Measurements from ENCODE around the gene ACTN3.
A peak's percentile ranks its signal among the peaks of the same experiment; 100 is the strongest.
"Not testable (repeated sequence)": the region's sequence is repeated elsewhere in the genome, so short reads cannot be mapped to it uniquely, and the experiment has no call there.

The ACTN3 gene

GRCh38 chr11:66529069-66529468, 17.6 kb upstream of the ACTN3 start:
- no peak overlapping the region for H3K9ac ChIP-seq
- no peaks in the 10 kb centered on the region; the same call in 1 of the 2 replicates for H4K20me1 ChIP-seq
- H3K4me1 ChIP-seq, result no peaks in the 10 kb centered on the region
- H3K4me2 ChIP-seq, result no peak overlapping the region
- H3K9me3 ChIP-seq, result no peaks in the 10 kb centered on the region
- peaks cover 67% of the 10 kb centered on the region for H3K36me3 ChIP-seq
- H3K27me3 ChIP-seq, result no peaks in the 10 kb centered on the region
- TF ChIP-seq Cebpa-rat (IDR thresholded peaks at IDR 0.05), result no peak
- H3K27ac ChIP-seq, result no peak overlapping the region
- H3K4me3 ChIP-seq, result no peak overlapping the region

GRCh38 chr11:66529655-66530054, 17.0 kb upstream of the ACTN3 start:
- no peak for TF ChIP-seq Cebpa-rat (IDR thresholded peaks at IDR 0.05)
- H3K27me3 ChIP-seq, result no peaks in the 10 kb centered on the region
- no peak overlapping the region for H3K4me2 ChIP-seq
- H3K4me1 ChIP-seq, result no peaks in the 10 kb centered on the region
- H3K9ac ChIP-seq, result no peak overlapping the region
- no peaks in the 10 kb centered on the region for H3K9me3 ChIP-seq
- H3K27ac ChIP-seq, result no peak overlapping the region
- no peaks in the 10 kb centered on the region; the same call in 1 of the 2 replicates for H4K20me1 ChIP-seq
- H3K36me3 ChIP-seq, result peaks cover 62% of the 10 kb centered on the region; the same call in 1 of the 2 replicates
- H3K4me3 ChIP-seq, result no peak overlapping the region

- Histone ChIP-seq H3K4me3 (no peak overlapping the region), H3K27ac (no peak overlapping the region), H3K27me3 (no peaks in the 10 kb centered on the region), H3K4me2 (no peak overlapping the region), H3K36me3 (peaks cover 72% of the 10 kb centered on the region), H3K9ac (no peak overlapping the region), H4K20me1 (no peaks in the 10 kb centered on the region; the same call in 1 of the 2 replicates), H3K4me1 (no peaks in the 10 kb centered on the region), H3K9me3 (no peaks in the 10 kb centered on the region)
- no peak for TF ChIP-seq Cebpa-rat (IDR thresholded peaks at IDR 0.05)
Observed at GRCh38 chr11:66530927-66531709, 15.6 kb upstream of the ACTN3 start.

- Histone ChIP-seq H3K27me3 (no peaks in the 10 kb centered on the region), H3K9me3 (no peaks in the 10 kb centered on the region), H3K4me2 (no peak overlapping the region), H3K4me3 (no peak overlapping the region), H4K20me1 (no peaks in the 10 kb centered on the region; the same call in 1 of the 2 replicates), H3K9ac (no peak overlapping the region), H3K27ac (no peak overlapping the region), H3K4me1 (no peaks in the 10 kb centered on the region), H3K36me3 (peaks cover 72% of the 10 kb centered on the region)
- no peak for TF ChIP-seq Cebpa-rat (IDR thresholded peaks at IDR 0.05)
Observed at GRCh38 chr11:66531841-66532240, 14.9 kb upstream of the ACTN3 start.

- peaks cover 75% of the 10 kb centered on the region for H3K36me3 ChIP-seq
- no peak for TF ChIP-seq Cebpa-rat (IDR thresholded peaks at IDR 0.05)
- no peaks in the 10 kb centered on the region; the same call in 1 of the 2 replicates for H4K20me1 ChIP-seq
- no peaks in the 10 kb centered on the region for H3K4me1 ChIP-seq
- no peak overlapping the region for H3K4me3 ChIP-seq
- no peak overlapping the region for H3K4me2 ChIP-seq
- H3K9me3 ChIP-seq, result no peaks in the 10 kb centered on the region
- H3K9ac ChIP-seq, result no peak overlapping the region
- no peaks in the 10 kb centered on the region for H3K27me3 ChIP-seq
- no peak overlapping the region for H3K27ac ChIP-seq
Observed at GRCh38 chr11:66532784-66533183, 13.9 kb upstream of the ACTN3 start.

DNA sequence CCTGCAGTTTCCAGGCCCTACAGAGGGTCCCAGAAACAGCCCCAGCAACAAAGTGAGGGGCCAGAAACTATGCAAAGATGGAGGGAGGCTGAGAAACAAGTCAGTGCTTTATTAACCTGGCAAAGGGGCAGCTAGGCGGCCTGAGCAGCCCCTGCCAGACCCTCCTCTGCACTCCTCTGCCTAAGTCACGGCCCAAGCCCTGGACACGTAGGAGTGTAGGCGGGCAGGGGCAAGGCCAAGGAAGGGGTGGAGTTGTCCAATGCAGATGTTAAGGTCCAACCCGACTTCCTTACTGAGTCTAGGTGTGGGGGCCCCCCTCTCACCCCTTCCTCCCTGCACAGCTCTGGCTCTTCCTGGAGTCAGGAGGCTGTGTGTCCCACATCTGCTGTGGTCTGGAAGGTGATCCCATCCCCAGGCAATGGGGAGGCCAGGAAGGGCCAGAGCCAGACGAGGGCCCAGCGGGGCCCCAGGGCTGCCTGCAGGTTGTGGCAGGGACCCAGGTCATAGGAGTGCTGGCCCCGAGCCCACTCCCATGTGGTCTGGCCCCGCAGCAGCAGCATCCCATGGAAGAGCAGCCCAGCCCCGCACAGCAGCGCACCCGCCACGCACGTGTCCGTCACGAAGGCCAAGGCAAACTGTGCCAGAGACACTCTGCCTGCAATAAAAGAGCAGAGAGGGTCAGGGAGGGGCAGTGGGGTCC, 7.4 kb upstream of the ACTN3 start:
- Histone ChIP-seq H3K4me2 (no peak overlapping the region), H4K20me1 (peaks cover 5% of the 10 kb centered on the region; the same call in 1 of the 2 replicates), H3K9ac (no peak overlapping the region), H3K4me1 (peaks cover 17% of the 10 kb centered on the region), H3K9me3 (no peaks in the 10 kb centered on the region), H3K36me3 (peaks cover 89% of the 10 kb centered on the region), H3K27me3 (no peaks in the 10 kb centered on the region), H3K4me3 (no peak overlapping the region), H3K27ac (no peak overlapping the region)
- TF ChIP-seq Cebpa-rat (IDR thresholded peaks at IDR 0.05), result no peak

- Histone ChIP-seq H3K4me1 (peaks cover 22% of the 10 kb centered on the region), H3K9ac (no peak overlapping the region), H3K36me3 (peaks cover 85% of the 10 kb centered on the region), H3K4me2 (no peak overlapping the region), H4K20me1 (peaks cover 5% of the 10 kb centered on the region; the same call in 1 of the 2 replicates), H3K4me3 (no peak overlapping the region), H3K9me3 (no peaks in the 10 kb centered on the region), H3K27me3 (no peaks in the 10 kb centered on the region), H3K27ac (no peak overlapping the region)
- TF ChIP-seq Cebpa-rat (IDR thresholded peaks at IDR 0.05), result no peak
Observed at GRCh38 chr11:66539870-66540213, 6.9 kb upstream of the ACTN3 start.

DNA sequence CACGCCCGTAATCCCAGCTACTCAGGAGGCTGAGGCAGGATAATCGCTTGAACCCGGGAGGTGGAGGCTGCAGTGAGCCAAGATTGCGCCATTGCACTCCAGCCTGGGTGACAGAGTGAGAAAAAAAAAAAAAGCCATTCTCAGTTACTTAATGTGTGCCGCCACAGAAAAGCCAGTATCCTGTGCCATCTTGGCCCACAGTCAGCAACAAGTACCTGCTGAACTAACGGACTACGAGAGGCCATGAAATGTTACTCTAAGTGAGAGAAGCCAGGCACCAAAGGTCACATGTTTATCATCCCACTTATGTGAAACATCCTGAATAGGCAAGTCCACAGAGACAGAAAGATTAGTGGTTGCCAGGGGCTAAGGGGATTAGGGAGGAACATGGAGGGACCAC, 6.1 kb upstream of the ACTN3 start:
- H3K36me3 ChIP-seq, result peaks cover 78% of the 10 kb centered on the region
- not testable (repeated sequence) for H3K9me3 ChIP-seq, H4K20me1 ChIP-seq, H3K27me3 ChIP-seq, H3K4me2 ChIP-seq, H3K4me3 ChIP-seq, H3K27ac ChIP-seq, H3K9ac ChIP-seq
- H3K4me1 ChIP-seq, result peaks cover 27% of the 10 kb centered on the region

DNA sequence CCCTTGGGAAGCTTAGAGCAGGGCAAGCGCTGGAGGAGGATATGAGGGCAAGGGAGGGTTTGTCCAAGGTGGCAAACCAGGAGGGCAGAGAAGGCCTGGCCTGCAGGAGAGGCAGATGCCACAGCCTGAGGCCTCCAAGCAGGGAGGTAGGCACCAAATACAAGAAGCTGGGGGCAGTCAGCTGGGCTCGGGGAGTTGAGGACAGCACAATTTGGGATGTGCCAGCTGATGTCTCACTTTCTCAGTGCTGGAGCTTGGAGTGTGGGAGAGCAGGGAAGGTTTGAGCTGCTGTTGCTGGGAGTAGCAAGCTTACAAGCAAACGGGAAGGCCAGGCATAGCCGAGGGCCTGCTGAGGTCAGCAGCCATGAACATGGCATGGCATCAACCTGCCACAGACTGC, 4.8 kb upstream of the ACTN3 start:
- TF ChIP-seq Cebpa-rat (IDR thresholded peaks at IDR 0.05), result no peak
- no peaks in the 10 kb centered on the region for H3K9me3 ChIP-seq
- peak overlapping the region; percentile 95 for H3K27ac ChIP-seq
- 0 out of 2 replicates have a peak overlapping the region, but pooled peaks have one; percentile 19 for H3K9ac ChIP-seq
- peaks cover 65% of the 10 kb centered on the region for H3K36me3 ChIP-seq
- no peak overlapping the region for H3K4me2 ChIP-seq
- no peaks in the 10 kb centered on the region for H3K27me3 ChIP-seq
- H3K4me3 ChIP-seq, result no peak overlapping the region
- H4K20me1 ChIP-seq, result peaks cover 5% of the 10 kb centered on the region; the same call in 1 of the 2 replicates
- H3K4me1 ChIP-seq, result peaks cover 34% of the 10 kb centered on the region

GRCh38 chr11:66542362-66542761, 4.3 kb upstream of the ACTN3 start:
- Histone ChIP-seq H3K4me2 (no peak overlapping the region), H3K27ac (peak overlapping the region; percentile 95)
- no peak for TF ChIP-seq Cebpa-rat (IDR thresholded peaks at IDR 0.05)

More at GRCh38 chr11:66542362-66542761, 4.3 kb upstream of the ACTN3 start:
- Histone ChIP-seq H3K36me3 (peaks cover 60% of the 10 kb centered on the region), H3K4me3 (no peak overlapping the region), H3K27me3 (no peaks in the 10 kb centered on the region), H3K9me3 (no peaks in the 10 kb centered on the region), H4K20me1 (peaks cover 5% of the 10 kb centered on the region; the same call in 1 of the 2 replicates), H3K9ac (peak overlapping the region; percentile 96; the same call in 1 of the 2 replicates), H3K4me1 (peaks cover 39% of the 10 kb centered on the region)
